ENCODE results near the gene FOXN3. TPM values are rescaled to one million over a fixed set of nuclear protein-coding genes. Genes with fewer than 3 reads are reported as not detected.

Gene FOXN3
- total RNA-seq, 2 donors from 2014 or later: 46.8 to 72.6 TPM

- no peak overlapping the region for H3K9ac ChIP-seq (ENCODE audit: low read depth in 2 of 2, low read length in 2 of 2)
- no peak overlapping the region for H3K4me3 ChIP-seq
- H3K4me1 ChIP-seq: no peaks in the 10 kb centered on the region
- no peaks in the 10 kb centered on the region for H3K9me3 ChIP-seq
- H3K27ac ChIP-seq: no peak overlapping the region
- H3K27me3 ChIP-seq: no peaks in the 10 kb centered on the region
- H3K36me3 ChIP-seq: no peaks in the 10 kb centered on the region
- no peak for TF ChIP-seq CTCF (IDR thresholded peaks at IDR 0.05)
- DNase-seq: no peak
- intact Hi-C loops (cut with DNase I): no loop called here
Measured at GRCh38 chr14:89382901-89383845, 33.9 kb downstream of the FOXN3 start.

- Histone ChIP-seq H3K9me3 (no peaks in the 10 kb centered on the region), H3K27ac (no peak overlapping the region), H3K4me1 (no peaks in the 10 kb centered on the region), H3K9ac (ENCODE audit: low read depth in 2 of 2, low read length in 2 of 2) (no peak overlapping the region), H3K36me3 (no peaks in the 10 kb centered on the region), H3K27me3 (no peaks in the 10 kb centered on the region), H3K4me3 (no peak overlapping the region)
- no peak for DNase-seq
- TF ChIP-seq CTCF (IDR thresholded peaks at IDR 0.05): no peak
- intact Hi-C loops (cut with DNase I): no loop called here
Measured at GRCh38 chr14:89382487-89382886, 34.5 kb downstream of the FOXN3 start.

GRCh38 chr14:89379891-89380820 lies 36.9 kb downstream of the FOXN3 start:
- Histone ChIP-seq H3K36me3 (no peaks in the 10 kb centered on the region), H3K9me3 (no peaks in the 10 kb centered on the region), H3K4me1 (no peaks in the 10 kb centered on the region), H3K4me3 (no peak overlapping the region), H3K9ac (ENCODE audit: low read depth in 2 of 2, low read length in 2 of 2) (no peak overlapping the region), H3K27ac (no peak overlapping the region), H3K27me3 (no peaks in the 10 kb centered on the region)
- no peak for DNase-seq
- no peak for TF ChIP-seq CTCF (IDR thresholded peaks at IDR 0.05)
- intact Hi-C loops (cut with DNase I): no loop called here

GRCh38 chr14:89379006-89379405 lies 38.0 kb downstream of the FOXN3 start:
- no peaks in the 10 kb centered on the region for H3K36me3 ChIP-seq
- H3K9ac ChIP-seq (ENCODE audit: low read depth in 2 of 2, low read length in 2 of 2): no peak overlapping the region
- intact Hi-C loops (cut with DNase I): no loop called here
- no peak overlapping the region for H3K27ac ChIP-seq
- no peaks in the 10 kb centered on the region for H3K4me1 ChIP-seq
- DNase-seq: no peak
- no peaks in the 10 kb centered on the region for H3K27me3 ChIP-seq
- no peak overlapping the region for H3K4me3 ChIP-seq
- no peak for TF ChIP-seq CTCF (IDR thresholded peaks at IDR 0.05)
- H3K9me3 ChIP-seq: no peaks in the 10 kb centered on the region

- no peak overlapping the region for H3K4me3 ChIP-seq
- H3K27ac ChIP-seq: no peak overlapping the region
- no peaks in the 10 kb centered on the region for H3K36me3 ChIP-seq
- no peaks in the 10 kb centered on the region for H3K4me1 ChIP-seq
- no peak for DNase-seq
- no peaks in the 10 kb centered on the region for H3K27me3 ChIP-seq
- no peaks in the 10 kb centered on the region for H3K9me3 ChIP-seq
- intact Hi-C loops (cut with DNase I): no loop called here
- H3K9ac ChIP-seq (ENCODE audit: low read depth in 2 of 2, low read length in 2 of 2): no peak overlapping the region
- no peak for TF ChIP-seq CTCF (IDR thresholded peaks at IDR 0.05)
Measured at GRCh38 chr14:89378119-89378518, 38.9 kb downstream of the FOXN3 start.

All from colonic mucosa (tissue), 4 donors.